Hair follicle dermal papilla cell (primary cell): Measurements from ENCODE around the gene GINM1. TPM values are rescaled to one million over a fixed set of nuclear protein-coding genes. Genes with fewer than 3 reads are reported as not detected.

Experiments
- small RNA-seq: library from RNA; depleted of rRNA; stranded (forward); fragments of <200 nt; gene quantifications from one replicate; pipeline ENCODE3, GENCODE V24; 2012
- total RNA-seq: library from RNA; depleted of rRNA; stranded (reverse); fragments of >200 nt; gene quantifications from 2 replicates; pipeline ENCODE4 v1.2.3, GENCODE V29; 2012

The GINM1 gene
- total RNA-seq: 53.5 and 55.3 TPM in 2 replicates

GRCh38 chr6:149565527-149566409 lies at the start of gene GINM1:
Gene GINM1, plus strand, starts transcription at chr6:149566375. Its CDS starts 40 bp downstream, at chr6:149566415.

GRCh38 chr6:149545754-149546471 lies 20.3 kb upstream of the GINM1 start, which contains the start of gene PPIL4:
Gene PPIL4, minus strand, starts transcription at chr6:149546043. Its CDS starts 38 bp downstream, at chr6:149546005.

Small RNA genes lying within 50 kb of the gene (small RNA-seq; reads per million reads assigned to genes)
- gene RF00019 (not detected), gene RF00410 (not detected), gene RNU7-3P (not detected)

Other genes starting within 250 kb of the GINM1 start
- 36.7 and 45.6 TPM in 2 replicates for gene TAB2, start 248.7 kb upstream of the GINM1 start, total RNA-seq
- gene SUMO4, start 166.1 kb upstream of the GINM1 start, total RNA-seq: 3.2 and 3.9 TPM in 2 replicates
- gene ZC3H12D, start 81.4 kb upstream of the GINM1 start, total RNA-seq: 0.24 and 1.1 TPM in 2 replicates
- 32.3 and 35.7 TPM in 2 replicates for gene PPIL4, start 20.3 kb upstream of the GINM1 start, total RNA-seq
- 28.3 and 29.5 TPM in 2 replicates for gene KATNA1, start 82.3 kb downstream of the GINM1 start, total RNA-seq
- gene LATS1, start 151.7 kb downstream of the GINM1 start, total RNA-seq: 30.4 and 34.1 TPM in 2 replicates
- 23.4 and 35.1 TPM in 2 replicates for gene NUP43, start 180.2 kb downstream of the GINM1 start, total RNA-seq
- 90.4 and 110 TPM in 2 replicates for gene PCMT1, start 183.4 kb downstream of the GINM1 start, total RNA-seq